Uterus (tissue), 2 donors: ENCODE results near the gene CCT3.

Source experiments
- CTCF ChIP-seq, 4 experiments: fragments of 200-600 bp in 2 of 4; fragments of 450-650 bp in 2 of 4; sonication (generic) in 2 of 4; IDR thresholded peaks; one replicate each; pipeline ENCODE4 v1.5.1; 2016 to 2019; ENCODE audit warnings: antibody characterized with exemption in 4 of 4, mild to moderate bottlenecking in 2 of 4, moderate library complexity in 1 of 4
- POLR2A ChIP-seq, 2 donors: fragments of 450-650 bp; IDR thresholded peaks; one replicate each; pipeline ENCODE4 v1.6.1; 2016; ENCODE audit warnings: antibody characterized with exemption in 2 of 2, mild to moderate bottlenecking in 1 of 2, moderate library complexity in 1 of 2

- TF ChIP-seq CTCF (IDR thresholded peaks at IDR 0.05) (no peak), POLR2A (IDR thresholded peaks at IDR 0.05) (no peak)
Measured at GRCh38 chr1:156308078-156308477, 30.0 kb downstream of the CCT3 start.
